WTC11 (cell line): ENCODE measurements around the gene HNRNPM. TPM values are rescaled to one million over a fixed set of nuclear protein-coding genes. Genes with fewer than 3 reads are reported as not detected.
A peak's percentile ranks its signal among the peaks of the same experiment; 100 is the strongest.

Experiments used
- ATAC-seq: fragments of 200-7000 bp; cut with Tn5 transposase; 2 replicates; pipeline ENCODE4 v1.10.0; 2021; ENCODE audit warnings: mild to moderate bottlenecking, moderate library complexity
- CTCF ChIA-PET: fragments of 300-600 bp; sonication (Branson Sonifier 250); formaldehyde crosslinking; loops from one replicate; lab custom pipeline; 2021; ENCODE audit warnings: antibody characterized with exemption; lab: Charles Lee
- POLR2A ChIA-PET: fragments of 350-600 bp; sonication (Branson Sonifier 250); formaldehyde crosslinking; loops from one replicate; lab custom pipeline; 2021; ENCODE audit warnings: antibody characterized with exemption; lab: Charles Lee
- DNase-seq: peaks from one replicate; pipeline ENCODE4 v3.0.0; 2021; ENCODE audit warnings: low spot score
- H3K27ac Mint-ChIP-seq: 2 replicates; pipeline ENCODE4 v1.8.0; 2021; ENCODE audit warnings: mixed read lengths
- H3K27me3 Mint-ChIP-seq: 2 replicates; pipeline ENCODE4 v1.8.0; 2021; ENCODE audit warnings: low read depth, mild to moderate bottlenecking, moderate library complexity, mixed read lengths
- H3K36me3 Mint-ChIP-seq: 2 replicates; pipeline ENCODE4 v1.8.0; 2021; ENCODE audit warnings: mixed read lengths
- H3K4me1 Mint-ChIP-seq: 2 replicates; pipeline ENCODE4 v1.8.0; 2022; ENCODE audit warnings: mixed read lengths
- H3K4me3 Mint-ChIP-seq: 2 replicates; pipeline ENCODE4 v1.8.0; 2021; ENCODE audit warnings: mild to moderate bottlenecking, moderate library complexity, mixed read lengths
- H3K9me3 Mint-ChIP-seq: 2 replicates; pipeline ENCODE4 v1.8.0; 2021; ENCODE audit warnings: mixed read lengths
- AFF4 ChIP-seq: sonication (generic); formaldehyde crosslinking; IDR thresholded peaks from 2 replicates; pipeline ENCODE4 v1.8.1; 2023; ENCODE audit warnings: mild to moderate bottlenecking, missing genetic modification reagents, borderline replicate concordance
- ARID4B ChIP-seq: sonication (generic); formaldehyde crosslinking; IDR thresholded peaks from 2 replicates; pipeline ENCODE4 v1.8.0; 2023; ENCODE audit warnings: missing genetic modification reagents, mild to moderate bottlenecking, borderline replicate concordance
- E2F1 ChIP-seq: sonication (generic); formaldehyde crosslinking; IDR thresholded peaks from 2 replicates; pipeline ENCODE4 v1.8.0; 2022; ENCODE audit warnings: mild to moderate bottlenecking, missing genetic modification reagents
- ERG ChIP-seq: fragments of 250-450 bp; sonication (Bioruptor Pico); IDR thresholded peaks from 2 replicates; pipeline ENCODE4 v1.8.0; 2021; ENCODE audit warnings: mild to moderate bottlenecking
- FOXK1 ChIP-seq: sonication (generic); formaldehyde crosslinking; IDR thresholded peaks from 2 replicates; pipeline ENCODE4 v1.8.0; 2022; ENCODE audit warnings: mild to moderate bottlenecking, moderate library complexity, missing genetic modification reagents
- FOXP4 ChIP-seq: sonication (generic); formaldehyde crosslinking; IDR thresholded peaks from 2 replicates; pipeline ENCODE4 v1.8.0; 2022; ENCODE audit warnings: mild to moderate bottlenecking, missing genetic modification reagents
- IRF1 ChIP-seq: sonication (generic); formaldehyde crosslinking; IDR thresholded peaks from 2 replicates; pipeline ENCODE4 v1.8.0; 2023; ENCODE audit warnings: missing genetic modification reagents
- JAZF1 ChIP-seq: fragments of 250-450 bp; sonication (Bioruptor Pico); IDR thresholded peaks from 2 replicates; pipeline ENCODE4 v1.9.0; 2021; ENCODE audit warnings: moderate library complexity, mild to moderate bottlenecking, inconsistent platforms
- JUN ChIP-seq: sonication (generic); formaldehyde crosslinking; IDR thresholded peaks from 2 replicates; pipeline ENCODE4 v1.8.0; 2023; ENCODE audit warnings: mild to moderate bottlenecking, missing genetic modification reagents
- KAT7 ChIP-seq: sonication (generic); formaldehyde crosslinking; IDR thresholded peaks from 2 replicates; pipeline ENCODE4 v1.8.1; 2023; ENCODE audit warnings: missing genetic modification reagents, mild to moderate bottlenecking, borderline replicate concordance
- MYBL2 ChIP-seq: sonication (generic); formaldehyde crosslinking; IDR thresholded peaks from 2 replicates; pipeline ENCODE4 v1.8.1; 2023; ENCODE audit warnings: mild to moderate bottlenecking, moderate library complexity, missing genetic modification reagents
- NFE2L1 ChIP-seq: sonication (generic); formaldehyde crosslinking; IDR thresholded peaks from 2 replicates; pipeline ENCODE4 v1.8.1; 2023; ENCODE audit warnings: missing genetic modification reagents
- NR1H2 ChIP-seq: sonication (generic); formaldehyde crosslinking; IDR thresholded peaks from 2 replicates; pipeline ENCODE4 v1.9.0; 2021; ENCODE audit warnings: mild to moderate bottlenecking, moderate library complexity, missing genetic modification reagents
- PRDM15 ChIP-seq: sonication (generic); formaldehyde crosslinking; IDR thresholded peaks from 2 replicates; pipeline ENCODE4 v1.8.0; 2022; ENCODE audit warnings: missing genetic modification reagents
- TP53 ChIP-seq: sonication (generic); formaldehyde crosslinking; IDR thresholded peaks from 2 replicates; pipeline ENCODE4 v1.8.1; 2023; ENCODE audit warnings: mild to moderate bottlenecking, missing genetic modification reagents
- ZNF423 ChIP-seq: fragments of 250-450 bp; sonication (Bioruptor Pico); IDR thresholded peaks from 2 replicates; pipeline ENCODE4 v2.1.2; 2022; ENCODE audit warnings: mild to moderate bottlenecking, moderate library complexity
- total RNA-seq: library from RNA; stranded (reverse); gene quantifications from 3 replicates; pipeline ENCODE4 v1.2.3, GENCODE V29; 2021

HNRNPM gene
- total RNA-seq, 1 experiment from 2014 or later, result 416 TPM

GRCh38 chr19:8456064-8456463, 11.3 kb downstream of the HNRNPM start (continued):
- TF ChIP-seq AFF4 (CRISPR knock-in tag) (no peak), PRDM15 (CRISPR knock-in tag) (no peak), TP53 (no peak), ARID4B (CRISPR knock-in tag) (no peak), MYBL2 (CRISPR knock-in tag) (no peak), JAZF1 (CRISPR knock-in tag) (no peak), KAT7 (CRISPR knock-in tag) (no peak), NFE2L1 (no peak), ZNF423 (CRISPR knock-in tag) (no peak), ERG (CRISPR knock-in tag) (no peak)
- TF ChIP-seq, all 79 proteins: peak for 0

- peaks cover 97% of the 10 kb centered on the region for H3K4me1 Mint-ChIP-seq
- ChIA-PET POLR2A (no interaction called here), CTCF (interaction anchor here (0.6 to 2.9 kb wide), 5 partner anchors 44 to 682 kb away, joined by 3 to 17 read pairs (median 6); partner anchors contain the start of gene MARCHF2)
- TF ChIP-seq FOXK1 (no peak), FOXP4 (CRISPR knock-in tag) (no peak), NR1H2 (CRISPR knock-in tag) (no peak), IRF1 (CRISPR knock-in tag) (no peak), ZNF423 (CRISPR knock-in tag) (no peak), JUN (CRISPR knock-in tag) (no peak), E2F1 (no peak)
These were observed 12.4 kb downstream of the HNRNPM start for GRCh38 chr19:8457209-8457608.

More at GRCh38 chr19:8457209-8457608, 12.4 kb downstream of the HNRNPM start:
- ATAC-seq, result no peak
- Mint-ChIP-seq H3K27ac (peak overlapping the region; percentile 15; the same call in 1 of the 2 replicates), H3K4me3 (no peak overlapping the region), H3K36me3 (peaks cover 38% of the 10 kb centered on the region), H3K27me3 (no peaks in the 10 kb centered on the region), H3K9me3 (no peaks in the 10 kb centered on the region)
- DNase-seq, result no peak
